Heart left ventricle (tissue), 16 donors: Measurements from ENCODE around the gene UVSSA. TPM values are rescaled to one million over a fixed set of nuclear protein-coding genes. Genes with fewer than 3 reads are reported as not detected.

ENCODE experiments used
- ATAC-seq, 4 donors: fragments of 200-7000 bp; cut with Tn5 transposase; one replicate each; pipeline ENCODE4 v1.9.1; 2020 to 2022; ENCODE audit warnings: moderate library complexity in 4 of 4, mild to moderate bottlenecking in 3 of 4, moderate number of reproducible peaks in 1 of 4
- DNase-seq, 5 donors: peaks; one replicate each; pipeline ENCODE4 v3.0.0-alpha.2; 2020
- H3K27ac ChIP-seq, 12 donors: fragments of 200-600 bp; sonication (generic) in 4 of 12; one replicate each; pipeline versions ENCODE4 v1.5.0 to v1.8.0; 2016 to 2022; ENCODE audit warnings: mild to moderate bottlenecking in 2 of 12
- H3K27me3 ChIP-seq, 9 donors: fragments of 200-600 bp; sonication (generic) in 2 of 9; one replicate each; pipeline versions ENCODE4 v1.5.1 to v1.8.0; 2016 to 2022; ENCODE audit warnings: mild to moderate bottlenecking in 3 of 9
- H3K36me3 ChIP-seq, 9 donors: fragments of 200-600 bp; sonication (generic) in 2 of 9; one replicate each; pipeline versions ENCODE4 v1.5.0 to v1.8.0; 2018 to 2022; ENCODE audit warnings: mild to moderate bottlenecking in 2 of 9
- H3K4me1 ChIP-seq, 12 donors: fragments of 200-600 bp; sonication (generic) in 4 of 12; one replicate each; pipeline versions ENCODE4 v1.5.0 to v1.8.0; 2016 to 2022; ENCODE audit warnings: mild to moderate bottlenecking in 3 of 12
- H3K4me3 ChIP-seq, 12 donors: fragments of 200-600 bp; sonication (generic) in 4 of 12; one replicate each; pipeline versions ENCODE4 v1.5.0 to v1.8.0; 2017 to 2022; ENCODE audit warnings: mild to moderate bottlenecking in 9 of 12, moderate library complexity in 4 of 12
- H3K9me3 ChIP-seq, 12 donors: fragments of 200-600 bp; sonication (generic) in 4 of 12; one replicate each; pipeline versions ENCODE4 v1.5.0 to v1.8.0; 2016 to 2022; ENCODE audit warnings: mild to moderate bottlenecking in 1 of 12
- POLR2A ChIP-seq, 2 donors: fragments of 450-650 bp; IDR thresholded peaks; one replicate each; pipeline ENCODE4 v1.6.1; 2017; ENCODE audit warnings: antibody characterized with exemption in 2 of 2, mild to moderate bottlenecking in 2 of 2, moderate library complexity in 2 of 2
- WGBS, 4 donors: extraction: QIAGEN DNeasy Blood & Tissue Kit in 2 of 4; methylation state at CpG; one replicate each; pipeline versions ENCODE4 v1.1.5 to v1.1.7; 2013 to 2018; 5-methylcytosine and 5-hydroxymethylcytosine counted together
- intact Hi-C, 10 donors: fragments of 100-400 bp; cut with DNase I; formaldehyde crosslinking; loops; one replicate each; pipeline versions ENCODE4 v1.11.1 to v1.14.2; 2022
- polyA plus RNA-seq, 2 donors: library from polyadenylated mRNA; stranded (reverse); fragments of 200-250 nt; gene quantifications; one replicate each; pipeline ENCODE4 v1.2.3, GENCODE V29; 2013
- total RNA-seq, 9 donors: library from RNA; depleted of rRNA in 2 of 9; stranded (reverse); fragments of >200 nt in 2 of 9; fragmentation: NEBNext Ultra II Directional in 3 of 9; extraction: Animal tissue kit (Norgen Biotek cat#: 25700) in 3 of 9; gene quantifications; one replicate each; pipeline versions ENCODE4 v1.1.0 to v1.2.4, GENCODE V29; 2016 to 2023
- TF ChIP-seq, protein P1 (sequence below), 12 donors: fragments of 200-600 bp; sonication (generic) in 4 of 12; IDR thresholded peaks; one replicate each; pipeline versions ENCODE4 v1.5.0 to v1.8.0; 2018 to 2022; ENCODE audit warnings: antibody characterized with exemption in 12 of 12, mild to moderate bottlenecking in 5 of 12
- donor health status: ischemic (EF 13 %, LVEDD 7.1; RV severe dilation, severe dysfunction).
- donor health status: healthy with polysubstance abuse.
- donor health status: DM: no; HTN: yes; CAD: no.
- donor health status: DM: no; HTN: no; CAD: no.
- donor health status: ischemic (EF 25% LVEDD 6.9; RV normal size, moderate dysfunction).
- donor health status: ischemic (EF 25% LVEDD 5.7; RV mildly dilated, moderate dysfunction).
- donor health status: healthy.
- donor health status: DM: yes; HTN: yes; CAD: no.
- donor health status: ischemic (EF 35%, LVEDD 5.7; RV mildly dilated, moderate dysfunction).
- donor health status: nonischemic (EF 11% LVEDD 7.7; RV severe dilation, severe dysfunction).
- donor health status: DM: yes; HTN: yes; CAD: no.
- donor health status: PGD.
- donor health status: ischemic (EF 29% LVEDD 5.4; RV normal size, mild dysfunction).
- donor health status: nonischemic (EF 23%, LVEDD 6.1; RV moderate dilation, normal function).

UVSSA gene
- total and polyA plus RNA-seq, 11 donors = 4.7 to 14.2 (median 6.7) TPM

DNA sequence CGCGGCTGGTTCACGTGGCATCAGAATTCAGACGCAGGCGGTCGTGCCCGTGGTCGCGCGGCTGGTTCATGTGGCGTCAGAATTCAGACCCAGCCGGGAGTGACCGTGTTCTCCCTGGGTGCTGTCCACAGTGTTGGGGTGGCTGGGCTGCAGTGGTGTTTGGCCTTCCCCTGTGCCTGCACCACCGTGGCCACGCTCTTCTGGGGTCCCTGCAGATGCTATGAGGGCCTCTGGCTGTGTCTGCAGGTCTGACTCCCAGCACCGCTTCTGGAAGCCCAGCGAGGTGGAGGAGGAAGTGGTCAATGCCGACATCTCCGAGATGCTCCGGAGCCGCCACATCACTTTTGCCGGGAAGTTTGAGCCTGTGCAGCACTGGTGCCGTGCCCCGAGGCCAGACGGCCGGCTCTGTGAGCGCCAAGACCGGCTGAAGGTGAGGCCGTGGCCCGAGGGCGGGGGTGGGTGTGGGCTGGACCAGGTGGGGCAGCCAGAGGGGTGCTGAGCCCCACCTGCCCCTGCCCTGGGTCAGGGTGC lies 32.9 kb downstream of the UVSSA start:
- H3K27ac ChIP-seq = no peak overlapping the region
- intact Hi-C loops = no loop called here
- TF ChIP-seq, protein P1, sequence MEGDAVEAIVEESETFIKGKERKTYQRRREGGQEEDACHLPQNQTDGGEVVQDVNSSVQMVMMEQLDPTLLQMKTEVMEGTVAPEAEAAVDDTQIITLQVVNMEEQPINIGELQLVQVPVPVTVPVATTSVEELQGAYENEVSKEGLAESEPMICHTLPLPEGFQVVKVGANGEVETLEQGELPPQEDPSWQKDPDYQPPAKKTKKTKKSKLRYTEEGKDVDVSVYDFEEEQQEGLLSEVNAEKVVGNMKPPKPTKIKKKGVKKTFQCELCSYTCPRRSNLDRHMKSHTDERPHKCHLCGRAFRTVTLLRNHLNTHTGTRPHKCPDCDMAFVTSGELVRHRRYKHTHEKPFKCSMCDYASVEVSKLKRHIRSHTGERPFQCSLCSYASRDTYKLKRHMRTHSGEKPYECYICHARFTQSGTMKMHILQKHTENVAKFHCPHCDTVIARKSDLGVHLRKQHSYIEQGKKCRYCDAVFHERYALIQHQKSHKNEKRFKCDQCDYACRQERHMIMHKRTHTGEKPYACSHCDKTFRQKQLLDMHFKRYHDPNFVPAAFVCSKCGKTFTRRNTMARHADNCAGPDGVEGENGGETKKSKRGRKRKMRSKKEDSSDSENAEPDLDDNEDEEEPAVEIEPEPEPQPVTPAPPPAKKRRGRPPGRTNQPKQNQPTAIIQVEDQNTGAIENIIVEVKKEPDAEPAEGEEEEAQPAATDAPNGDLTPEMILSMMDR (IDR thresholded peaks at IDR 0.05) = no peak
- TF ChIP-seq POLR2A (IDR thresholded peaks at IDR 0.05) = no peak
- H3K27me3 ChIP-seq = no peaks in the 10 kb centered on the region
- no peaks in the 10 kb centered on the region for H3K9me3 ChIP-seq
- H3K4me3 ChIP-seq = no peak overlapping the region
- ATAC-seq (no peak), DNase-seq (peak in 3 of 5 donors; percentile 7 to 48 (median 13))
- WGBS, 4 donors = 89 to 96% (median 92%) methylated on average over 17 to 28 of the region's 31 CpGs
- H3K36me3 ChIP-seq = peaks cover 0 to 49% (median 14%) of the 10 kb centered on the region in 9 donors
- no peaks in the 10 kb centered on the region for H3K4me1 ChIP-seq

DNA sequence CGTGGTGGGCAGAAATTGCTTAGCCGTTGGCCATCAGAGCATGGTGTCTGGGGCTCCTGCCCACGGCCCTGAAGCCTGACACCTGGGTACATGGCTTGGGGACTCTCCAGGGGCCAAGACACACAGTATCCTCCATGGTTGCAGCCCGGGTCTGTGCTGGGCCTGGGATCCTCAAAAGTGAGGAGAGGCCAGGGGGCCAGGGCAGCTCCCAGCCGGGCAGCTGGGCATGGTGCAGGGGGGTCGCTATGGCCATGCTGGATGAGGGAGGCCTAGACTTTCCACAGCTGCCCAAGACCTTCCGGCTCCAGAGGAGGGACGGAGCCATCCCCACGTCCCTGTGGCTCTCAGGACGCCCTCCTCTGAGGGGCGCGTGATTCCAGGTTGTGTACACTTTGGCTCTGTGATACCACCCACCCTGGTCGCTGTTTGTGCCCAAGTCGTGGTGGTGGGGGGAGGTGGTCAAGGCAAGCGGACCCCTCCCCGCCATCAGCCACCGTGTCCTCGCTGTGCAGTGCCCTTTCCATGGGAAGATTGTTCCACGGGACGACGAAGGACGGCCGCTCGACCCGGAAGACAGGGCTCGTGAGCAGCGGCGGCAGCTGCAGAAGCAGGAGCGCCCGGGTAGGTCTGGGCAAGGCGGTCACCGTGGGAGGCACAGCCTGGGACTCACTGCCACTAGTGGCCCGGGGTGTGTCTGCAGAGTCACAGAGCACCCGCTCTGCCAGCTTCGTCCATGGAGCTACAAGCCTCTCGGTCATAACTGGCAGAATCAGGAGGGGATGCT lies 33.6 kb downstream of the UVSSA start:
- Histone ChIP-seq H3K27me3 (no peaks in the 10 kb centered on the region), H3K27ac (no peak overlapping the region), H3K36me3 (peaks cover 0 to 51% (median 12%) of the 10 kb centered on the region in 9 donors), H3K4me3 (no peak overlapping the region), H3K9me3 (no peaks in the 10 kb centered on the region), H3K4me1 (no peaks in the 10 kb centered on the region)
- DNase-seq = peak in 3 of 5 donors; percentile 15 to 61 (median 18)
- intact Hi-C loops = no loop called here
- no peak for ATAC-seq
- TF ChIP-seq POLR2A (IDR thresholded peaks at IDR 0.05) = no peak
- TF ChIP-seq, protein P1 (IDR thresholded peaks at IDR 0.05) = no peak
- 90 to 94% (median 92%) methylated on average over 28 to 36 of the region's 36 CpGs for WGBS, 4 donors

DNA sequence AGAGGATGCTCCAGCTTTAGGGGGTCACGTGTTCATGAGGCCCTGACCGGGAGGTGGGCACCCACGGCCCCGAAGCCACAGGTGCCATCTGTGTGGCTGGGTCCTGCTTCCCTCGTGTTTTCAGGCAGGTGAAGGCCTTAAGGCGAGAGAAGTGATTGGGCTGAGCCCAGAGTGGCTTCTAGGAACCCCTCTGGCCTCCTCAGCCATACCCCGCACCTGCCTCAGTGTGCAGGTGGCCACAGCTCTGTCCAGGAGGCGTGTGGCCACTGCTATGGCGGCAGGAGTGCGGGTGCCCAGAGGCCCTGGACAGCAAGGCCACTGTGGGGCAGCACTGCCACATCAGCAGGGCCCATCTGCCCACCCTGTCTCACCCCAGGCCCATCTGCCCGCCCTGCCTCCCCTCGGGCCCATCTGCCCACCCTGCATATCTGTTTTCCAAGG lies 34.2 kb downstream of the UVSSA start:
- 89 to 98% (median 94%) methylated on average over 9 to 12 of the region's 12 CpGs for WGBS, 4 donors
- no peak overlapping the region for H3K4me3 ChIP-seq
- no peaks in the 10 kb centered on the region for H3K27me3 ChIP-seq
- intact Hi-C loops = no loop called here
- peaks cover 0 to 52% (median 17%) of the 10 kb centered on the region in 9 donors for H3K36me3 ChIP-seq
- no peak for TF ChIP-seq POLR2A (IDR thresholded peaks at IDR 0.05)
- TF ChIP-seq, protein P1 (IDR thresholded peaks at IDR 0.05) = no peak
- DNase-seq (peak in 2 of 5 donors; percentile 12 to 40), ATAC-seq (no peak)
- H3K4me1 ChIP-seq = no peaks in the 10 kb centered on the region
- H3K27ac ChIP-seq = no peak overlapping the region
- H3K9me3 ChIP-seq = no peaks in the 10 kb centered on the region

DNA sequence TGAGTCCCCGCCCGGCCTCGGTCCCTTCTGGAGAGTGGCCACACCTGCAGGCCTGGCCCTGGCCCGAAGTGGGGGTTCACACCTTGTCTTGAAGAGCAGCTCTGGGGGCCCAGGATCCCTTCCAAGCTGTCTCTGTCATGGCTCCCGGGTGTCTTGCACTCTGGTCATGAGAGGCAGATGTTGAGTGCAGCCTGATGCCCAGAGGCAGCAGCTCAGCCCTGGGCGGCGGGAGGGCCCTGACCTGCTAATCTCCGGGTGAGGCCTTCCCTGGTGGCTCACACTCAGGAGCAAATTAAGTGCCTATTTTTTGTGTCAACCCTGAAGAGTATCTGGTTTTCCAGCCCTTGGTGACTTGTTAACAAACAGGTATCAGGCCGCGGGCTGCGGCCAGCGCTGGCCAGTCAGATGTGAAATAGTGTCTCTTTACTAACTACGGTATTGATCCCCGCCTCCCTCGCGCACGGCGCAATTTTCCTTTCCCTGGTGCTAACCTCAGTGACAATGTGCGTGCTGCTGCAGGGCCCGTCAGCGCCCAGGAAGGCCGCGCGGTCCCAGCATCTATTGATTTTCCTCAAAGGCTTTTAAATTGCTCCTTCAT lies 35.0 kb downstream of the UVSSA start:
- Histone ChIP-seq H3K27ac (no peak overlapping the region), H3K9me3 (no peaks in the 10 kb centered on the region), H3K36me3 (peaks cover 0 to 50% (median 24%) of the 10 kb centered on the region in 9 donors), H3K27me3 (no peaks in the 10 kb centered on the region), H3K4me1 (no peaks in the 10 kb centered on the region), H3K4me3 (no peak overlapping the region)
- DNase-seq = peak in 3 of 5 donors; percentile 16 to 31 (median 20)
- intact Hi-C loops = no loop called here
- 94 to 96% (median 96%) methylated on average over 24 of the region's 24 CpGs for WGBS, 4 donors
- no peak for TF ChIP-seq POLR2A (IDR thresholded peaks at IDR 0.05)
- ATAC-seq = no peak
